Hepatic stellate cell (primary cell): ENCODE results near the gene KLF11.
"Not testable (repeated sequence)": the region's sequence is repeated elsewhere in the genome, so short reads cannot be mapped to it uniquely, and the experiment has no call there.

Experiments used
- DNase-seq: peaks from one replicate; pipeline ENCODE4 v3.0.0; 2011; ENCODE audit warnings: low spot score

KLF11 gene

GRCh38 chr2:10026940-10027569 is 16.3 kb upstream of the KLF11 start:
- no peak for DNase-seq

GRCh38 chr2:10027660-10028330 is 15.6 kb upstream of the KLF11 start:
- DNase-seq: no peak

DNA sequence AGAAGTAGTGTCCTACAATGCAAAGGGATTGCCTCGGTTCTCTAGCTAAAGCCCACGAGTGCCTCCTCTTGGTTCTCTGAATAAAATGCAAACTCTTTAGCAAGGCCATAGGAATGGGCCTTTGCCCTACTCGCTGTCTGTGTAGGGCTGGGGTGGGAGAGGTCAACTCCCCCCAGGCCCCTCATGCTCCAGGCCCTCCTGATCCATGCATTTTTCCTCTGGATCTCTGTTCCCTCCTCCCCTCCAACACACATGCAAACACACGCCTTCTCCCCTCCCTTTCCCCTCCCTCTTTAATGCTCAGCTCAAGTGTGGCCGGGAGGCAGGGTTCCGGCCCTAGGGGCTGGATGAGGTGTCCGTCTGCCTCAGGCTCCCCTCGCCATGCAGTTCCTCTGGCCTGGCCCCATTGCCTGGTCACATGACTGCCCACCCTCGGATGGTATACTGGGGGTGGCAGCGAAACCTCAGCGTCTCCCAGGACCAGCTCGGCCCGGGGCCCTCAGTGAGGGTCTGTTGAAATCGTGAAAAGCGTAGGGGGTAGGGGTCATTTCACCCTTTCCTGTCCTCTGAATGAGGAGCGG is 14.9 kb upstream of the KLF11 start:
- no peak for DNase-seq

- DNase-seq: no peak
Observed at GRCh38 chr2:10028988-10029874, 14.1 kb upstream of the KLF11 start.

DNA sequence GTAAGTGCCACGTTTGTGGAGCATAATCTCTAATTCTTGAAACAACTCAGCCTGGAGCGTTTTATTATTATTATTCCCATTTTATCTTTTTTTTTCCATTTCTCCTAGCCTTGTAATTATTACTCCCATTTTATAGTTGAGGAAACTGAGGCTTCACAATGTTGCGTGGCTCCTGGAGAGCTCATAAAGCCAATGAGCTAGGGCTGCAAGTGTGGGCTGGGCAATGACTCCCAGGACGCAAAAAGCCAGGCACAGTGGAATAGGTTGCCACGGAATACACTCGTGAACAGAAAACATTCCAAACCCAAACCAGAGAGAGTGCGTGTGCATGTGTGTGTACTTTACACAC is 13.5 kb upstream of the KLF11 start:
- no peak for DNase-seq

- no peak for DNase-seq
Observed at GRCh38 chr2:10030311-10030736, 13.0 kb upstream of the KLF11 start.

DNA sequence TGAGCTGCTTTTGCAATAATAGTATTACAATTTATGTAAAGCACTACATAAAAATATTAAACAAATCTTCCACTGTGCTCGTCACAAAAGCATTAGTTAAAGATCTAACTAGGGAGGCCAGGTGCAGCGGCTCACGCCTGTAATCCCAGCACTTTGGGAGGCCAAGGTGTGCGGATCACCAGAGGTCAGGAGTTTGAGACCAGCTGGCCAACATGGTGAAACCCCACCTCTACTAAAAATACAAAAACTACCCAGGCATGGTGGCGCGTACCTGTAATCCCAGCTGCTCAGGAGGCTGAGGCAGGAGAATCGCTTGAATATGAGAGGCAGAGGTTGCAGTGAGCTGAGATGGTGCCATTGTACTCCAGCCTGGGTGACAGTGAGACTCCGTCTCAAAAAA is 12.6 kb upstream of the KLF11 start:
- DNase-seq: not testable (repeated sequence)

- DNase-seq: no peak
Observed at GRCh38 chr2:10031886-10032745, 11.2 kb upstream of the KLF11 start.

DNA sequence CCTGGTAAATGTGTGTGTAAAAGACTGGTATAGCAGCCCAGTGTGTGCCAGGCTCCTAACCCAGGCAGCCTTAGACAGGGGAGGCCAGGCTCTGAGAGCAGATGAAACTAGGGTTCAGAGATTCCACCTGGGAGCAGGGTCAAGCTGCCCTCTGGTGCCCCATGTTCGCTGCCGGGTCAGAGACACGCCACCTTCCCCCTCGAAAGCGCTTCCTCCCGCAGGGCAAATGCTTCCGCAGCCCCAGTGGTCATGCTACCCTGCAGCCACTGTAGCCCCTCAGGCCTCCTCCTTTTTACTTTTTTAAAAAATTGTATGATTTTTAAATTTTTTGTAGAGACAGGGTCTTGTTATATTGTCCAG is 10.6 kb upstream of the KLF11 start:
- no peak for DNase-seq

DNA sequence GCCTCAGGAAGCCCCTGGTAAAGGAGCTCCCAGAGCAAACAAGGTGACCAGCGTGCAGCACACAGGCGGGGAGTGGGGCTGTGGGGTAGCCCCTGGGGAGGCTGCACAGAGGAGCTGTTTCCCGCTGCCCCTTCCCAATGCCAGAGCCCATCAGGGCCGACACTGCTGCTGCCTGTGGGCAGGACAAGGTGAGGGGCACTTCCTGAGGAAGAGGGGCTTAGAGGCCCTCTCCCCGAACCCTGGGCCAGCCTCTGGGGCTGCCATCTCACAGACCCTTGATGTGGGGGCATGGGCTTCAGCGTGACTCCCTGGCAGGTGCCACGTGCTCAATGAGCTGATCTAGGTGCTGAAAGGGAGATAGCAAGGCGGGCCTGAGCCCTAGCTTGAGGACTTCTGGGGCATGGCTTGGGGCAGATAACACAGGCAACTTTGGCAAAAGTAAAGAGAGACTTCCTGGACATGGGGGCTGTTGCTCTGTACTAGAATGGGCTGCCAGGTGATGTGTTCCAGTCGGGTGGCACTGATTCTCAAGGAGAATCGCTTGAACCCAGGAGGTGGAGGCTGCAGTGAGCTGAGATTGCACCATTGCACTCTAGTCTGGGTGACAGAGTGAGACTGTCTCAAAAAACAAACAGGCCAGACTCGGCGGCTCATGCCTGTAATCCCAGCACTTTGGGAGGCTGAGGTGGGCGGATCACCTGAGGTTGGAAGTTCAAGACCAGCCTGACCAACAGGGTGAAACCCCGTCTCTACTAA is 9.9 kb upstream of the KLF11 start:
- no peak for DNase-seq

DNA sequence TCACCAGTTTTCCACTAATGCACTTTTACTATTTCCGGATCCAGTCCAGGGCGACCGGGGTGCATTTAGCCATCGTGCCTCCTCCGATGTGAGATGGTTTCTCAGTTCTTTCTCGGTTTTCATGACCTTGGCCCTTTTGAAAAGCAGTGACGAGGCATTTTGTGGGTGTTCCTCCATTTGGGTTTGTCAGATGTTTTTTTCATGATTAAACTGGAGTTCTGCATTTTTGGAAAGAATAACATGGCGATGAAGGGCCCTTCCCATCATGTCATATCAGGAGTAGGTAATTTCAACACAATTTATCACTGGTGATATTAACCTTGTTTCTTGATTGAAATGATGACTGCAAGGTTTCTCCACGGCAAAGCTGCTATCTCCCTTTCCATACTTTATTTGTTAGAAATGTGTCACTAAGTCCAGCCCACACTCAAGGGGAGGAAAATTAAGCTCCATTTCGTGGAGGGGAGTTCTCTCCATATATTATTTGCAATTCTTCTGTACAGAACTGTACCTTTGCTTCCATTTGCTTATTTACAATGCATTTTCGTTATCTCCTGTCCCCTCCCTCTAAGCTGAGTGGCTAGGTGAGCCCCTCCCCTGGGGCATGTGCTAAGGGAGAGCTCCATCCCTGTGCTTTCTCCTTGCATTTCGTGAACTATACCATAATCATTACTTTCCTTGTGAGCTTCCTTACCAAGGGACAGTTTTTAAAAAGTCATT is 8.9 kb upstream of the KLF11 start:
- no peak for DNase-seq

DNA sequence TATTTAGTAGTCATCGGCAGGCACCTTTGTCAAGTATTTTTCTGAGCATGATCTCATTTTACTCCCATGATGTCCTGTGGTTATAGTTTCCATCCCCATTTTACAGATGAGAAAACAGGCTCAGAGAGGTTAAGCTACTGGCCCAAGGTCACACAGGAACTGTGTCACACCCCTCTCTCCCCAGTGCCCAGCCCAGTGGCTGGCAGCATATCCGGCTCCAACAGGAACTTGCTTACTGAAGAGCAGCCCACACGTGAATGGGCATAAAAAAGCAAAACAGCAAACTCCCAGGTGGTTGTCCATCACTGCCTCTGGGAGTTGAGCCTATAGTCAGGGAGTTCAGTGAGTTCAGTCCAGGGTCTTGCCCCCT is 8.3 kb upstream of the KLF11 start:
- no peak for DNase-seq

- DNase-seq: no peak
Observed at GRCh38 chr2:10035633-10036032, 7.7 kb upstream of the KLF11 start.

GRCh38 chr2:10036095-10036884 is 7.1 kb upstream of the KLF11 start:
- peak; percentile 50 for DNase-seq

- no peak for DNase-seq
Observed at GRCh38 chr2:10038123-10038522, 5.2 kb upstream of the KLF11 start.

DNA sequence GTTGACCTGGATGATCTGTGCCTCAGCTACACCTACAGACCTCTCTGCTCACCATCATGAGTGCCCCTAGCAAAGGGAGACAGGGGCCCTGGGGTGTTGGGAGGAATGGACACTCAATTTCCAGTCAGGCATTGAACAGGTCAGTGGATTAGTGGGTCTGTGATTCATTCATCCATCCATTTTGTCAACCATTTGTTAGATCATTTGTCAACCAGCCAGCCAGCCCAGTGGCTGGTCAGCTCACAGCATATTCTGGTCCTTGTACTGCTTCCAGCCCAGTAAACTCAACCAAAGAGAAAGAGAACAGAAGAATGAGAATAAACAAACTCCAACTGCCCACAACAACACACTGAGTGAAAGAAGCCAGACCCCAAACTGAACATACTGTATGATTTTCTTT is 4.6 kb upstream of the KLF11 start:
- no peak for DNase-seq

- DNase-seq: no peak
Observed at GRCh38 chr2:10039658-10040410, 3.5 kb upstream of the KLF11 start.

DNA sequence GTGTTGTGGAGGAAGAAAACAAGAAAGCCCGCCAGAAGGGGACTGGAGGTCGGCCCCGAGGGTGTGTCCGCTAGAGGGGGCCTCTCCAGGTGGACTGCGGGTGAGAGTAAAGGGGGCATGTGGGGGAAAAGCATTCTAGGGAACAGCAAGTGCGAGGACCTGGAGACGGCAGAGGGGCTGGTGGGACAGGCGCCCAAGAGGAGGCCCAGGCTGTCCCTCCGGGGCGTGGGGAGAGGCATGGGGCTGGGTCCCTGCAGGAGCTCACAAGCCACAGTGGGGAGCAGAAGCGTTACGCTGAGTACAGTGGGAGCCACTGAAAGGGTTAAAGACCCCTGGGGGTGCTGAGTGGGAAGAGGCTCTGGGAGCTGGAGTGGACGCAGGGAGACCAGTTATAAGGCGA is 1.6 kb upstream of the KLF11 start:
- DNase-seq: no peak
